VCaP (cell line): ENCODE data around the gene EGF.

Experiments used
- H3K27ac ChIP-seq: fragments of 450-650 bp; 2 replicates; pipeline ENCODE4 v1.5.1; 2017
- TF ChIP-seq, protein P1 (sequence below): fragments of 450-650 bp; conservative IDR thresholded peaks from 2 replicates; pipeline ENCODE4 v1.5.1; 2017; ENCODE audit warnings: mild to moderate bottlenecking, moderate library complexity

The EGF gene

DNA sequence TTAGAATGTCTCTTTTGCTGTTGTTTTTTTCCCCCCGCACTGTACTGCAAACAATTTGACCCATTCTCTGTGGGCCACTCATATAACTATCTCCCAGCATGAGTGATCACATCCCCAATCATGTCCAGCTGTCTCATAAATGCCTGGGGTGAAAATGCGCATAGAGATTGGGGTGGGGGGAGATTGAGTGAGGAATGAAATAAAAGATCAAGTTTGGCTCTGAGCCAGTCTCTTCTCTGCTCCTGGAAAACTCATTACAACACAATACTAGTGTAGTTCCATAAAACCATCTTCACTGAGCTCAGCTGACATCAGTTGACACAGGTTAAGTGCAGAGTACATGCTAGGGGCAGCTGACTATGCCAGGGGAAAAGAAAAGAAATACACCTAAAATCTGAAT, 96.9 kb downstream of the EGF start:
- H3K27ac ChIP-seq, result no peak overlapping the region
- TF ChIP-seq, protein P1, sequence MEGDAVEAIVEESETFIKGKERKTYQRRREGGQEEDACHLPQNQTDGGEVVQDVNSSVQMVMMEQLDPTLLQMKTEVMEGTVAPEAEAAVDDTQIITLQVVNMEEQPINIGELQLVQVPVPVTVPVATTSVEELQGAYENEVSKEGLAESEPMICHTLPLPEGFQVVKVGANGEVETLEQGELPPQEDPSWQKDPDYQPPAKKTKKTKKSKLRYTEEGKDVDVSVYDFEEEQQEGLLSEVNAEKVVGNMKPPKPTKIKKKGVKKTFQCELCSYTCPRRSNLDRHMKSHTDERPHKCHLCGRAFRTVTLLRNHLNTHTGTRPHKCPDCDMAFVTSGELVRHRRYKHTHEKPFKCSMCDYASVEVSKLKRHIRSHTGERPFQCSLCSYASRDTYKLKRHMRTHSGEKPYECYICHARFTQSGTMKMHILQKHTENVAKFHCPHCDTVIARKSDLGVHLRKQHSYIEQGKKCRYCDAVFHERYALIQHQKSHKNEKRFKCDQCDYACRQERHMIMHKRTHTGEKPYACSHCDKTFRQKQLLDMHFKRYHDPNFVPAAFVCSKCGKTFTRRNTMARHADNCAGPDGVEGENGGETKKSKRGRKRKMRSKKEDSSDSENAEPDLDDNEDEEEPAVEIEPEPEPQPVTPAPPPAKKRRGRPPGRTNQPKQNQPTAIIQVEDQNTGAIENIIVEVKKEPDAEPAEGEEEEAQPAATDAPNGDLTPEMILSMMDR, result no peak

- H3K27ac ChIP-seq, result no peak overlapping the region
- TF ChIP-seq, protein P1, result no peak
Measured at GRCh38 chr4:110010797-110011196, 98.1 kb downstream of the EGF start.

GRCh38 chr4:110012917-110013316, 100.2 kb downstream of the EGF start:
- no peak overlapping the region for H3K27ac ChIP-seq
- TF ChIP-seq, protein P1, result no peak

DNA sequence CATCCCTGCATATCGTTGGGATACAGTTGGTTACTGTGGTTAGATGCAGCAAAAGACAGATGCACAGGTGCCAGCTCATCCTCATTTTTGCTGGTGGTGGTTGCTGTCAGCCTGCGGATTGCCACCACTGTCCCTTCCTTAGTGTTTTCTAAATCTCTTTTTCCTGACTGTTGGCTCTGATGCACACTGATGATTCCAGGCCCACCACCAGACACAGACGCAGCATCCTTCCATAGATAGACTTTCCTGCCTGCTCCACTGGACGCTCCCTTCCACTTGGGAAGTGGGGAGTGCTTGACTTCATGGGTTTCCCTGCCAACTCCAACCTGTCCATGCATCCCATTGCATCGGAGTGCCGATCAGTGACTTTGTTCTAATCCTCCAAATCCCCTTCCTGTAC, 101.5 kb downstream of the EGF start:
- H3K27ac ChIP-seq, result no peak overlapping the region
- TF ChIP-seq, protein P1, result no peak

DNA sequence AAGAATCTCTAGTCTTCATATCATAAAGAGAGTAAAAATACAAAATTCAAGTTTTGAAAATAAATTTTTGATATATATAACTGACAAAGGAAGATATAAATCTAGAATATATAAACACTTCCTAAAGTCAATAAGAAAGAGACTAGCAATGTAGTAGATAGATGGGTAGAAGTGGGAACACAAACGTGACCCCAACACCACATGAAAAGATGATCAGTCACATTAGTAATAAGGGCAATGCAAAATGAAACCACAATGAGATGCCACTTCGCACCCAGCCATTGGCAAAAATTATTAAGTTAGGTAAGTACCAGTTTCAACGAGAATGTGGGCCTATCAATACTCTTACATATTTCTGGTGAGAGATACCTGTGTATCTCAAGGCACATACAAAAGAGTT, 106.5 kb downstream of the EGF start:
- no peak overlapping the region for H3K27ac ChIP-seq

DNA sequence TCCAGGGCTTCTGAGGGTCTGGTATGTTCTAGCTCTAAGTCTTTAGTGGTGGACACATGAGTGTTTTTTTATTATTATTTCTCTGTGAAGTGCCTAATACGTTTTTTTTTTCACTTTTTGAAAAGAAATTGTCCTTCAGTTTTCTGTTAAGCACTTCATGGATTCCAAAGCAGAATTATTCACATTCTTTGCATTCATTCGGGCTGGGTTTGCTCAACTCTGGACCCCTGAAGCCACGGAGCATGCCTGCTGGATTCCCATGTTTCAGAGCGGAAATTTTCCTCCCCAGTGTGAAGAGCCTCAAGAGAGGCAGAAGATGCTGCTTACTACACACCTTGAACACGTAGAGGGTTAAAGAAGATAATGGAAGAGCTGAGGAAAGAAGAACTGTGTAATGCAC, 107.5 kb downstream of the EGF start:
- TF ChIP-seq, protein P1, result no peak
- H3K27ac ChIP-seq, result no peak overlapping the region

More for the DNA sequence above, 106.5 kb downstream of the EGF start:
- TF ChIP-seq, protein P1, result no peak

DNA sequence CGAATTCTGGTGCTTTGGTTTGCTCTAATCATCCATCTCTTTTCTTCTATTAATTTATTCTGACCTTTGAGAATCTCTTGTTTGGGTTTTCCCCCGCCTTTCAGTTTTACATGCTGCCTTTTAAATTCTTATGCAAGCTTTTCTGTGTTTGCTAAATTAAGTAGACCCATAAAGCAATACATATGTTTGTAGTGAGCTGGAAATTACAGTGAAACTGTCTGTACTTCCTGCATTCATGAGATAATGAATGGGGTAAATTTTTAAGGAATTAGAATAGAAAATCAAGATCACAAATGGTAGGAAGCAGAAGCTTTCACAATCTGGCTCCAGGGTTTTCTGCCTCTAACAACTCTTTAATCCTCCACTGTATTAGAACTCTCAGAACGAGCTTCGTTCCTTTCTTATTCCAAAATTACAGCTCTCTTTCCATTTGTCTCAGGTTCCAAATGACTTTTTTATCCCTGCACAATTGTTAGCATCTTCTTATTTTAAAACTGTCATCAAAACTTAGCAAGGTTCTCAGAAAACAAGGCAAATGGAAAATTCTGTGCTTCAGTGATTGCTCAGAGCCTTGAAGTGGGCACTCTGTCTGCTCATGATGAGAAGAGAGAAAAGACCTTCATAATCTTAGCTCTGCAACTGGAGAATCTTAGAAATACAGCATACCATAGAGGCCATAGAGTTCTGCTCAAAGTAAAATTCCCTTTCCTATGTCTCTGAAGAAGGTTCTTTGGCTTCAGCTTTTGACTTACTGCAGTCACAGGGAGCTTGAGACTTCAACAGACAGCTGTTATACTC, 108.2 kb downstream of the EGF start:
- TF ChIP-seq, protein P1, result no peak
- no peak overlapping the region for H3K27ac ChIP-seq
